ENCODE results near the gene GRIK1. TPM values are rescaled to one million over a fixed set of nuclear protein-coding genes. Genes with fewer than 3 reads are reported as not detected.

GRIK1 gene
- polyA plus RNA-seq, 10 donors, result 0.19 to 3.4 (median 0.55) TPM

- no peak for DNase-seq
Measured at GRCh38 chr21:29643289-29643688, 296.5 kb downstream of the GRIK1 start.

GRCh38 chr21:29642551-29643245 is 297.1 kb downstream of the GRIK1 start:
- no peak for DNase-seq

GRCh38 chr21:29641635-29642550 is 297.9 kb downstream of the GRIK1 start:
- no peak for DNase-seq

GRCh38 chr21:29641001-29641634 is 298.7 kb downstream of the GRIK1 start:
- DNase-seq, result no peak

- DNase-seq, result no peak
Measured at GRCh38 chr21:29640080-29640508, 299.7 kb downstream of the GRIK1 start.

- no peak for DNase-seq
Measured at GRCh38 chr21:29639366-29640079, 300.3 kb downstream of the GRIK1 start.

- DNase-seq, result no peak
Measured at GRCh38 chr21:29638761-29639327, 301.0 kb downstream of the GRIK1 start.

GRCh38 chr21:29638138-29638537 is 301.7 kb downstream of the GRIK1 start:
- no peak for DNase-seq

GRCh38 chr21:29637553-29637952 is 302.2 kb downstream of the GRIK1 start:
- DNase-seq, result no peak

- DNase-seq, result peak; percentile 41 to 78 (median 67)
Measured at GRCh38 chr21:29637134-29637533, 302.7 kb downstream of the GRIK1 start.

GRCh38 chr21:29634418-29634817 is 305.4 kb downstream of the GRIK1 start:
- DNase-seq, result no peak

- DNase-seq, result no peak
Measured at GRCh38 chr21:29633756-29634155, 306.0 kb downstream of the GRIK1 start.

- DNase-seq, result no peak
Measured at GRCh38 chr21:29630441-29630840, 309.4 kb downstream of the GRIK1 start.

- DNase-seq, result no peak
Measured at GRCh38 chr21:29627905-29628304, 311.9 kb downstream of the GRIK1 start.

GRCh38 chr21:29626801-29627470 is 312.9 kb downstream of the GRIK1 start:
- DNase-seq, result no peak

- DNase-seq, result no peak
Measured at GRCh38 chr21:29625990-29626389, 313.8 kb downstream of the GRIK1 start.

GRCh38 chr21:29624776-29625175 is 315.0 kb downstream of the GRIK1 start:
- no peak for DNase-seq

- no peak for DNase-seq
Measured at GRCh38 chr21:29621525-29621924, 318.3 kb downstream of the GRIK1 start.

- DNase-seq, result no peak
Measured at GRCh38 chr21:29616209-29616751, 323.5 kb downstream of the GRIK1 start.

GRCh38 chr21:29613877-29614276 is 325.9 kb downstream of the GRIK1 start:
- DNase-seq, result no peak

- no peak for DNase-seq
Measured at GRCh38 chr21:29613021-29613420, 326.8 kb downstream of the GRIK1 start.
